ENCODE results near the gene COPS3. TPM values are rescaled to one million over a fixed set of nuclear protein-coding genes. Genes with fewer than 3 reads are reported as not detected.

Gene COPS3
- total and polyA plus RNA-seq, 2 of the 8 experiments (the other 6 are each of a cell fraction or from before 2014, with no cell fraction given): 82.9 to 110 TPM

DNA sequence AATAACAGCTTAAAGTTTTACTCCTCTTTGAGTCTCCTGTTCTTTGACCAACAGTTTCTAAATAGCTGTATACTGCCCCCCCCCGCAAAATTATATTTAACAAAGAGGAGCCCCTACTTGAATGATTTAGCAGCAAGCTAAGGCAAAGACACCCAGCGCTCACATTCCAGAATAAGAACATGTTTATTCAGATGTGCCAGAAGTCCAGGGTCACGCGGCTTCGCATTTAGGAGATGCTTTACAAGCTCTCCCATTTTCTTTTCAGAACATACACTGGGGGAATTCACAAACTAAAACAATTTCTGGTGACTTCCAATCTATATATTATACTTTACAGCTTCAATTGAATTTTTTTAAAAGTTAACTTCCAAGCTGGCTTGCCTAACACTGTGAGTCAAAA lies 80.2 kb downstream of the COPS3 start:
- Histone ChIP-seq H3K36me3 (ENCODE audit: control insufficient read depth in 2 of 4, insufficient read depth in 4 of 4, low read length in 3 of 4) (no peaks in the 10 kb centered on the region), H4K5ac (ENCODE audit: insufficient read length, low read depth, low read length) (no peak overlapping the region), H2AFZ (ENCODE audit: low read length) (no peak overlapping the region), H3K9me3 (ENCODE audit: insufficient read depth in 2 of 2, low read depth in 1 of 2, low read length in 1 of 2) (no peaks in the 10 kb centered on the region), H3K23me2 (ENCODE audit: low read depth, low read length) (no peaks in the 10 kb centered on the region), H3K23ac (ENCODE audit: insufficient read length) (no peak overlapping the region), H4K91ac (replicated peaks; ENCODE audit: insufficient read length, low read length) (no peak overlapping the region), H3K4me1 (replicated peaks in 1 of 4; ENCODE audit: control insufficient read depth in 3 of 4, insufficient read depth in 4 of 4, low read length in 3 of 4) (no peaks in the 10 kb centered on the region; a peak in 1 of 7 replicates), H3K4me3 (ENCODE audit: extremely low read depth in 1 of 4, insufficient read depth in 2 of 4, low read depth in 3 of 4, low read length in 4 of 4) (no peak overlapping the region), H3K27ac (ENCODE audit: low read depth, low read length) (no peak overlapping the region), H3K79me2 (ENCODE audit: control insufficient read depth in 1 of 2, insufficient read depth in 2 of 2, low read length in 2 of 2) (no peaks in the 10 kb centered on the region), H2BK120ac (replicated peaks; ENCODE audit: low read depth, low read length) (no peak overlapping the region), H4K20me1 (replicated peaks in 1 of 2; ENCODE audit: control insufficient read depth in 1 of 2, insufficient read depth in 2 of 2, low read length in 2 of 2) (no peaks in the 10 kb centered on the region), H3K79me1 (ENCODE audit: low read depth, low read length) (no peaks in the 10 kb centered on the region), H2BK15ac (ENCODE audit: low read length) (no peak overlapping the region), H3K27me3 (replicated peaks in 1 of 4; ENCODE audit: control insufficient read depth in 3 of 4, extremely low read depth in 1 of 4, insufficient read depth in 3 of 4, low read length in 3 of 4) (no peaks in the 10 kb centered on the region), H2BK12ac (ENCODE audit: low read depth, low read length) (no peak overlapping the region), H3K4ac (replicated peaks; ENCODE audit: insufficient read length, low read depth, low read length) (no peak overlapping the region), H2BK5ac (ENCODE audit: low read depth, low read length) (no peak overlapping the region), H3K4me2 (ENCODE audit: insufficient read depth in 1 of 2, low read depth in 2 of 2, low read length in 2 of 2) (no peak overlapping the region), H2AK5ac (ENCODE audit: low read depth, low read length) (no peak overlapping the region), H3K9ac (replicated peaks in 1 of 4; ENCODE audit: extremely low read depth in 1 of 4, low read depth in 3 of 4, low read length in 3 of 4) (no peak overlapping the region), H2BK20ac (ENCODE audit: low read length) (no peak overlapping the region), H3K56ac (replicated peaks; ENCODE audit: insufficient read length, low read depth, low read length) (no peak overlapping the region), H4K8ac (ENCODE audit: extremely low read depth, insufficient read depth, low read length) (no peak overlapping the region), H3K18ac (ENCODE audit: extremely low read depth, low read length) (no peak overlapping the region), H3K14ac (ENCODE audit: insufficient read length) (no peak overlapping the region)
- WGBS, 2 experiments (ENCODE audit: extremely low coverage in 1 of 2, insufficient coverage in 1 of 2, insufficient read length in 1 of 2, insufficient replicate concordance in 2 of 2, low coverage in 1 of 2, low lambda C conversion rate in 2 of 2, missing lambda C conversion rate in 1 of 2): 92% methylated on average over 5 of the region's 5 CpGs; no CpG with 5 or more reads in 1 of the 2 experiments
- ChIA-PET POLR2A (ENCODE audit: partially characterized antibody) (interaction anchor here (1.2 to 1.3 kb wide), 3 partner anchors 12 to 123 kb away, joined by 3 to 5 read pairs (median 4); no protein-coding TSS in a partner anchor), CTCF (ENCODE audit: partially characterized antibody) (interaction anchor here (0.8 to 1.3 kb wide), 4 partner anchors 13 to 200 kb away, joined by 3 to 5 read pairs (median 3); no protein-coding TSS in a partner anchor)
- FAIRE-seq: no peak
- DNase-seq (ENCODE audit: low read depth in 1 of 2, low spot score in 2 of 2): no peak
- TF ChIP-seq SIN3A (conservative IDR thresholded peaks at IDR 0.05 in 1 of 2, IDR thresholded peaks at IDR 0.05 in 1 of 2; ENCODE audit: low read depth in 1 of 2, low read length in 2 of 2) (no peak), CHD1 (IDR thresholded peaks at IDR 0.05; ENCODE audit: low read depth, low read length) (no peak), CEBPB (IDR thresholded peaks at IDR 0.05; ENCODE audit: low read depth, low read length) (no peak), TBP (IDR thresholded peaks at IDR 0.05; ENCODE audit: low read depth, low read length) (no peak), NANOG (IDR thresholded peaks at IDR 0.05; ENCODE audit: insufficient read depth, low read depth, low read length, poor library complexity, severe bottlenecking) (no peak), TAF7 (optimal IDR thresholded peaks at IDR 0.05; ENCODE audit: borderline replicate concordance, low read depth, low read length) (no peak), CBX5 (IDR thresholded peaks at IDR 0.05; ENCODE audit: low read depth, low read length) (no peak), KDM1A (IDR thresholded peaks at IDR 0.05; ENCODE audit: borderline replicate concordance, low read length) (no peak), HDAC2 (IDR thresholded peaks at IDR 0.05; ENCODE audit: borderline replicate concordance in 1 of 2, low read depth in 2 of 2, low read length in 2 of 2) (no peak), SRF (IDR thresholded peaks at IDR 0.05; ENCODE audit: low read depth, low read length) (no peak), EZH2 (IDR thresholded peaks at IDR 0.05; ENCODE audit: low read depth, low read length, severe bottlenecking) (no peak), POU5F1 (IDR thresholded peaks at IDR 0.05; ENCODE audit: low read depth, low read length) (no peak), NRF1 (IDR thresholded peaks at IDR 0.05; ENCODE audit: low read depth, low read length) (no peak), POLR2A (IDR thresholded peaks at IDR 0.05; ENCODE audit: control extremely low read depth in 1 of 2, low read depth in 2 of 2, low read length in 2 of 2) (no peak), PHF8 (conservative IDR thresholded peaks at IDR 0.05; ENCODE audit: low read depth, low read length) (no peak)
